Heart left ventricle (tissue), 16 donors: Measurements from ENCODE around the gene GPR50. TPM values are rescaled to one million over a fixed set of nuclear protein-coding genes. Genes with fewer than 3 reads are reported as not detected.

Experiments
- ATAC-seq, 4 donors: fragments of 200-7000 bp; cut with Tn5 transposase; one replicate each; pipeline ENCODE4 v1.9.1; 2020 to 2022; ENCODE audit warnings: moderate library complexity in 4 of 4, mild to moderate bottlenecking in 3 of 4, moderate number of reproducible peaks in 1 of 4
- DNase-seq, 5 donors: peaks; one replicate each; pipeline ENCODE4 v3.0.0-alpha.2; 2020
- H3K27ac ChIP-seq, 12 donors: fragments of 200-600 bp; sonication (generic) in 4 of 12; one replicate each; pipeline versions ENCODE4 v1.5.0 to v1.8.0; 2016 to 2022; ENCODE audit warnings: mild to moderate bottlenecking in 2 of 12
- H3K27me3 ChIP-seq, 9 donors: fragments of 200-600 bp; sonication (generic) in 2 of 9; one replicate each; pipeline versions ENCODE4 v1.5.1 to v1.8.0; 2016 to 2022; ENCODE audit warnings: mild to moderate bottlenecking in 3 of 9
- H3K36me3 ChIP-seq, 9 donors: fragments of 200-600 bp; sonication (generic) in 2 of 9; one replicate each; pipeline versions ENCODE4 v1.5.0 to v1.8.0; 2018 to 2022; ENCODE audit warnings: mild to moderate bottlenecking in 2 of 9
- H3K4me1 ChIP-seq, 12 donors: fragments of 200-600 bp; sonication (generic) in 4 of 12; one replicate each; pipeline versions ENCODE4 v1.5.0 to v1.8.0; 2016 to 2022; ENCODE audit warnings: mild to moderate bottlenecking in 3 of 12
- H3K4me3 ChIP-seq, 12 donors: fragments of 200-600 bp; sonication (generic) in 4 of 12; one replicate each; pipeline versions ENCODE4 v1.5.0 to v1.8.0; 2017 to 2022; ENCODE audit warnings: mild to moderate bottlenecking in 9 of 12, moderate library complexity in 4 of 12
- H3K9me3 ChIP-seq, 12 donors: fragments of 200-600 bp; sonication (generic) in 4 of 12; one replicate each; pipeline versions ENCODE4 v1.5.0 to v1.8.0; 2016 to 2022; ENCODE audit warnings: mild to moderate bottlenecking in 1 of 12
- CTCF ChIP-seq, 12 donors: fragments of 200-600 bp; sonication (generic) in 4 of 12; IDR thresholded peaks; one replicate each; pipeline versions ENCODE4 v1.5.0 to v1.8.0; 2018 to 2022; ENCODE audit warnings: antibody characterized with exemption in 12 of 12, mild to moderate bottlenecking in 5 of 12
- POLR2A ChIP-seq, 2 donors: fragments of 450-650 bp; IDR thresholded peaks; one replicate each; pipeline ENCODE4 v1.6.1; 2017; ENCODE audit warnings: antibody characterized with exemption in 2 of 2, mild to moderate bottlenecking in 2 of 2, moderate library complexity in 2 of 2
- WGBS, 4 donors: extraction: QIAGEN DNeasy Blood & Tissue Kit in 2 of 4; methylation state at CpG; one replicate each; pipeline versions ENCODE4 v1.1.5 to v1.1.7; 2013 to 2018; 5-methylcytosine and 5-hydroxymethylcytosine counted together
- intact Hi-C, 10 donors: fragments of 100-400 bp; cut with DNase I; formaldehyde crosslinking; loops; one replicate each; pipeline versions ENCODE4 v1.11.1 to v1.14.2; 2022
- polyA plus RNA-seq, 2 donors: library from polyadenylated mRNA; stranded (reverse); fragments of 200-250 nt; gene quantifications; one replicate each; pipeline ENCODE4 v1.2.3, GENCODE V29; 2013
- total RNA-seq, 9 donors: library from RNA; depleted of rRNA in 2 of 9; stranded (reverse); fragments of >200 nt in 2 of 9; fragmentation: NEBNext Ultra II Directional in 3 of 9; extraction: Animal tissue kit (Norgen Biotek cat#: 25700) in 3 of 9; gene quantifications; one replicate each; pipeline versions ENCODE4 v1.1.0 to v1.2.4, GENCODE V29; 2016 to 2023
- donor health status: ischemic (EF 13 %, LVEDD 7.1; RV severe dilation, severe dysfunction).
- donor health status: healthy with polysubstance abuse.
- donor health status: DM: no; HTN: yes; CAD: no.
- donor health status: DM: no; HTN: no; CAD: no.
- donor health status: ischemic (EF 25% LVEDD 6.9; RV normal size, moderate dysfunction).
- donor health status: ischemic (EF 25% LVEDD 5.7; RV mildly dilated, moderate dysfunction).
- donor health status: healthy.
- donor health status: DM: yes; HTN: yes; CAD: no.
- donor health status: ischemic (EF 35%, LVEDD 5.7; RV mildly dilated, moderate dysfunction).
- donor health status: nonischemic (EF 11% LVEDD 7.7; RV severe dilation, severe dysfunction).
- donor health status: DM: yes; HTN: yes; CAD: no.
- donor health status: PGD.
- donor health status: ischemic (EF 29% LVEDD 5.4; RV normal size, mild dysfunction).
- donor health status: nonischemic (EF 23%, LVEDD 6.1; RV moderate dilation, normal function).

GPR50 gene
- total and polyA plus RNA-seq, 11 donors, result not detected

- Histone ChIP-seq H3K4me1 (peaks cover 0 to 10% (median 0%) of the 10 kb centered on the region in 12 donors), H3K4me3 (peak overlapping the region in 1 of 12 donors; percentile 13), H3K36me3 (no peaks in the 10 kb centered on the region), H3K27me3 (peaks cover 0 to 77% (median 22%) of the 10 kb centered on the region in 9 donors), H3K9me3 (peaks cover 0 to 22% (median 0%) of the 10 kb centered on the region in 12 donors), H3K27ac (no peak overlapping the region)
- 1 to 45% (median 19%) methylated on average over 46 to 96 of the region's 96 CpGs for WGBS, 4 donors
- intact Hi-C loops, result no loop called here
- TF ChIP-seq POLR2A (IDR thresholded peaks at IDR 0.05) (no peak), CTCF (IDR thresholded peaks at IDR 0.05) (no peak)
- ATAC-seq (no peak), DNase-seq (no peak)
These were observed 1.0 kb downstream of the GPR50 start for GRCh38 chrX:151177141-151178027.

- intact Hi-C loops, result no loop called here
- 2 to 31% (median 15%) methylated on average over 18 of the region's 18 CpGs for WGBS, 4 donors
- H3K9me3 ChIP-seq, result peaks cover 0 to 22% (median 0%) of the 10 kb centered on the region in 12 donors
- H3K36me3 ChIP-seq, result no peaks in the 10 kb centered on the region
- ATAC-seq (no peak), DNase-seq (no peak)
- H3K27me3 ChIP-seq, result peaks cover 0 to 80% (median 30%) of the 10 kb centered on the region in 9 donors
- H3K4me1 ChIP-seq, result peaks cover 0 to 10% (median 0%) of the 10 kb centered on the region in 12 donors
- no peak for TF ChIP-seq POLR2A (IDR thresholded peaks at IDR 0.05)
- TF ChIP-seq CTCF (IDR thresholded peaks at IDR 0.05), result no peak
- H3K27ac ChIP-seq, result no peak overlapping the region
- H3K4me3 ChIP-seq, result no peak overlapping the region
These were observed 2.4 kb downstream of the GPR50 start for GRCh38 chrX:151178746-151179145.

- Histone ChIP-seq H3K4me3 (no peak overlapping the region), H3K27ac (no peak overlapping the region), H3K4me1 (peaks cover 0 to 10% (median 0%) of the 10 kb centered on the region in 12 donors), H3K27me3 (peaks cover 0 to 72% (median 25%) of the 10 kb centered on the region in 9 donors), H3K36me3 (no peaks in the 10 kb centered on the region), H3K9me3 (peaks cover 0 to 17% (median 0%) of the 10 kb centered on the region in 12 donors)
- 88 to 94% (median 92%) methylated on average over 17 to 18 of the region's 18 CpGs for WGBS, 4 donors
- ATAC-seq, result no peak
- intact Hi-C loops, result no loop called here
- TF ChIP-seq CTCF (IDR thresholded peaks at IDR 0.05) (no peak), POLR2A (IDR thresholded peaks at IDR 0.05) (no peak)
- DNase-seq, result no peak
These were observed 4.0 kb downstream of the GPR50 start for GRCh38 chrX:151180400-151180799.

GRCh38 chrX:151181088-151181487 is 4.7 kb downstream of the GPR50 start:
- no peak for ATAC-seq

More at GRCh38 chrX:151181088-151181487, 4.7 kb downstream of the GPR50 start:
- intact Hi-C loops, result no loop called here
- TF ChIP-seq POLR2A (IDR thresholded peaks at IDR 0.05) (no peak), CTCF (IDR thresholded peaks at IDR 0.05) (no peak)
- Histone ChIP-seq H3K4me1 (peaks cover 0 to 10% (median 0%) of the 10 kb centered on the region in 12 donors), H3K9me3 (peaks cover 0 to 10% (median 0%) of the 10 kb centered on the region in 12 donors), H3K27me3 (peaks cover 0 to 65% (median 21%) of the 10 kb centered on the region in 9 donors), H3K27ac (no peak overlapping the region), H3K4me3 (no peak overlapping the region), H3K36me3 (no peaks in the 10 kb centered on the region)
- WGBS, 4 donors, result 70 to 83% (median 75%) methylated on average over 6 to 7 of the region's 7 CpGs
- no peak for DNase-seq
